GM12878 (cell line): ENCODE measurements around the gene PSMD12. TPM values are rescaled to one million over a fixed set of nuclear protein-coding genes. Genes with fewer than 3 reads are reported as not detected.

Experiments
- BCLAF1 ChIP-seq: fragments of 450-650 bp; IDR thresholded peaks from 2 replicates; pipeline ENCODE4 v1.6.1; 2017; ENCODE audit warnings: antibody characterized with exemption, mild to moderate bottlenecking, moderate library complexity
- CBX3 ChIP-seq: fragments of 200-600 bp; sonication (generic); IDR thresholded peaks from 2 replicates; pipeline ENCODE4 v1.6.1; 2016; ENCODE audit warnings: low read depth, borderline replicate concordance
- CBX5 ChIP-seq: sonication (generic); IDR thresholded peaks from 2 replicates; pipeline ENCODE4 v1.6.1; 2016; ENCODE audit warnings: low read depth, moderate library complexity, mild to moderate bottlenecking, inconsistent platforms
- CREB1 ChIP-seq: IDR thresholded peaks from 2 replicates; pipeline ENCODE4 v1.6.1; 2012; ENCODE audit warnings: low read depth, mild to moderate bottlenecking, inconsistent platforms
- EED ChIP-seq: sonication (generic); IDR thresholded peaks from 2 replicates; pipeline ENCODE4 v1.6.1; 2016; ENCODE audit warnings: antibody characterized with exemption, low read depth
- EP300 ChIP-seq, 2 experiments: fragments of 150-350 bp in 1 of 2; IDR thresholded peaks; 2 replicates each; pipeline ENCODE4 v1.6.1; 2011 to 2012; ENCODE audit warnings: low read depth in 2 of 2, low read length in 2 of 2, borderline replicate concordance in 1 of 2, improper control_type of control experiment in 1 of 2, inconsistent platforms in 1 of 2; ENCODE audit not compliant: control insufficient read depth in 1 of 2
- FOXK2 ChIP-seq: fragments of 450-650 bp; IDR thresholded peaks from 2 replicates; pipeline ENCODE4 v1.6.1; 2017; ENCODE audit warnings: mild to moderate bottlenecking, moderate library complexity
- HDAC6 ChIP-seq: fragments of 200-600 bp; sonication (generic); IDR thresholded peaks from one replicate; pipeline ENCODE4 v1.8.0; 2017; ENCODE audit warnings: antibody characterized with exemption; ENCODE audit not compliant: unreplicated experiment
- HDGF ChIP-seq: fragments of 450-650 bp; IDR thresholded peaks from 2 replicates; pipeline ENCODE4 v1.6.1; 2016; ENCODE audit warnings: antibody characterized with exemption
- KAT2A ChIP-seq: conservative IDR thresholded peaks from 2 replicates; pipeline ENCODE4 v1.6.1; 2011; ENCODE audit warnings: low read depth, low read length; ENCODE audit not compliant: control insufficient read depth
- KDM1A ChIP-seq: fragments of 200-600 bp; sonication (generic); IDR thresholded peaks from 2 replicates; pipeline ENCODE4 v1.6.1; 2016; ENCODE audit warnings: borderline replicate concordance
- KLF5 ChIP-seq: fragments of 450-650 bp; IDR thresholded peaks from 2 replicates; pipeline ENCODE4 v1.6.1; 2014; ENCODE audit warnings: mild to moderate bottlenecking; ENCODE audit not compliant: partially characterized antibody
- MEF2B ChIP-seq: fragments of 450-650 bp; IDR thresholded peaks from 2 replicates; pipeline ENCODE4 v1.6.1; 2018; ENCODE audit warnings: mild to moderate bottlenecking, moderate library complexity; ENCODE audit not compliant: partially characterized antibody, poor library complexity, severe bottlenecking
- MLLT1 ChIP-seq: fragments of 450-650 bp; IDR thresholded peaks from 2 replicates; pipeline ENCODE4 v1.6.1; 2016; ENCODE audit warnings: mild to moderate bottlenecking
- MXI1 ChIP-seq: fragments of 150-350 bp; IDR thresholded peaks from 2 replicates; pipeline ENCODE4 v1.6.1; 2011; ENCODE audit warnings: low read depth, mild to moderate bottlenecking, inconsistent platforms, low read length, improper control_type of control experiment
- NR2C1 ChIP-seq: fragments of 450-650 bp; IDR thresholded peaks from 2 replicates; pipeline ENCODE4 v1.6.1; 2017; ENCODE audit warnings: antibody characterized with exemption, mild to moderate bottlenecking, moderate library complexity
- NR2C2 ChIP-seq: IDR thresholded peaks from 2 replicates; pipeline ENCODE4 v1.6.1; 2011; ENCODE audit warnings: borderline replicate concordance, low read depth; ENCODE audit not compliant: control insufficient read depth, insufficient read length
- POLR2AphosphoS2 ChIP-seq: IDR thresholded peaks from 2 replicates; pipeline ENCODE4 v1.6.1; 2011; ENCODE audit warnings: low read depth, mild to moderate bottlenecking, low read length, improper control_type of control experiment, moderate library complexity
- POU2F2 ChIP-seq: IDR thresholded peaks from 3 replicates; pipeline ENCODE4 v1.6.1; 2011; ENCODE audit warnings: low read depth, mild to moderate bottlenecking, low read length, borderline replicate concordance
- SIX5 ChIP-seq: IDR thresholded peaks from 2 replicates; pipeline ENCODE4 v1.6.1; 2011; ENCODE audit warnings: mild to moderate bottlenecking, low read depth, low read length, moderate library complexity; ENCODE audit not compliant: severe bottlenecking
- SREBF2 ChIP-seq: IDR thresholded peaks from 2 replicates; pipeline ENCODE4 v1.6.1; 2012; ENCODE audit warnings: mild to moderate bottlenecking, low read length
- STAT1 ChIP-seq: fragments of 450-650 bp; conservative IDR thresholded peaks from 2 replicates; pipeline ENCODE4 v1.6.1; 2014; ENCODE audit warnings: antibody characterized with exemption, mild to moderate bottlenecking
- USF2 ChIP-seq: IDR thresholded peaks from 2 replicates; pipeline ENCODE4 v1.6.1; 2011; ENCODE audit warnings: low read depth, low read length, improper control_type of control experiment, borderline replicate concordance
- WRNIP1 ChIP-seq: IDR thresholded peaks from 2 replicates; pipeline ENCODE4 v1.6.1; 2011; ENCODE audit warnings: low read depth, low read length, improper control_type of control experiment, borderline replicate concordance
- ZNF217 ChIP-seq: fragments of 450-650 bp; IDR thresholded peaks from 2 replicates; pipeline ENCODE4 v1.6.1; 2017; ENCODE audit warnings: antibody characterized with exemption, mild to moderate bottlenecking
- ZNF24 ChIP-seq: fragments of 450-650 bp; IDR thresholded peaks from 2 replicates; pipeline ENCODE4 v1.6.1; 2017; ENCODE audit warnings: antibody characterized with exemption, mild to moderate bottlenecking
- polyA plus RNA-seq, 11 experiments: library from polyadenylated mRNA; depleted of rRNA in 4 of 11; unstranded in 6 of 11; stranded (reverse) in 5 of 11; fragments of >200 nt; fragmentation: Nextera tagmentation in 4 of 11; fragmentation: Illumina TruSeq in 1 of 11; extraction: Ambion mirVana in 4 of 11; extraction: Trizol in 1 of 11; gene quantifications; 1 replicate in 1 of 11; 2 replicates in 10 of 11; pipeline versions ENCODE4 v1.2.1 to v1.2.3, GENCODE V29; 2011 to 2016; ENCODE audit warnings: inconsistent platforms in 2 of 11, missing spikeins in 2 of 11, low read depth in 1 of 11
- total RNA-seq, 4 experiments: library from RNA; depleted of rRNA in 3 of 4; stranded (reverse); fragments of >200 nt in 3 of 4; fragmentation: Illumina TruSeq in 1 of 4; extraction: Trizol in 1 of 4; gene quantifications; 2 replicates each; pipeline versions ENCODE4 v1.2.1 to v1.2.3, GENCODE V29; 2013 to 2021

The PSMD12 gene
- total and polyA plus RNA-seq, 10 of the 15 experiments (the other 5 are each of a cell fraction or from before 2014, with no cell fraction given) = 19.8 to 149 (median 47.5) TPM

GRCh38 chr17:67366193-67367157 lies at the start of gene PSMD12 (continued):
- TF ChIP-seq MLLT1 (0 out of 2 replicates have a peak, but pooled peaks have one; percentile 28), BCLAF1 (no peak), POLR2AphosphoS2 (peak; percentile 79; the same call in 1 of the 2 replicates), POU2F2 (peak; percentile 76; the same call in 2 of the 3 replicates), EED (no peak), FOXK2 (no peak), NR2C2 (no peak), MXI1 (peak; percentile 73; the same call in 1 of the 2 replicates), CREB1 (peak; percentile 73; the same call in 1 of the 2 replicates), CBX3 (no peak), KDM1A (no peak), CBX5 (no peak), KAT2A (no peak), KLF5 (no peak), ZNF217 (no peak), SIX5 (peak; percentile 42), SREBF2 (no peak), USF2 (no peak), HDAC6 (peak; percentile 85), MEF2B (no peak), STAT1 (no peak), EP300 (IDR thresholded peaks at IDR 0.05; ENCODE audit: borderline replicate concordance in 1 of 2, control insufficient read depth in 1 of 2, low read depth in 2 of 2, low read length in 2 of 2) (no peak), NR2C1 (no peak), WRNIP1 (no peak), HDGF (peak; percentile 96), ZNF24 (no peak)
